COLO829 (cell line): ENCODE results near the gene BCL11B.
"Not testable (repeated sequence)": the region's sequence is repeated elsewhere in the genome, so short reads cannot be mapped to it uniquely, and the experiment has no call there.

ENCODE experiments used
- DNase-seq: peaks from one replicate; pipeline ENCODE4 v3.0.0; 2012; ENCODE audit warnings: low spot score

The BCL11B gene

DNA sequence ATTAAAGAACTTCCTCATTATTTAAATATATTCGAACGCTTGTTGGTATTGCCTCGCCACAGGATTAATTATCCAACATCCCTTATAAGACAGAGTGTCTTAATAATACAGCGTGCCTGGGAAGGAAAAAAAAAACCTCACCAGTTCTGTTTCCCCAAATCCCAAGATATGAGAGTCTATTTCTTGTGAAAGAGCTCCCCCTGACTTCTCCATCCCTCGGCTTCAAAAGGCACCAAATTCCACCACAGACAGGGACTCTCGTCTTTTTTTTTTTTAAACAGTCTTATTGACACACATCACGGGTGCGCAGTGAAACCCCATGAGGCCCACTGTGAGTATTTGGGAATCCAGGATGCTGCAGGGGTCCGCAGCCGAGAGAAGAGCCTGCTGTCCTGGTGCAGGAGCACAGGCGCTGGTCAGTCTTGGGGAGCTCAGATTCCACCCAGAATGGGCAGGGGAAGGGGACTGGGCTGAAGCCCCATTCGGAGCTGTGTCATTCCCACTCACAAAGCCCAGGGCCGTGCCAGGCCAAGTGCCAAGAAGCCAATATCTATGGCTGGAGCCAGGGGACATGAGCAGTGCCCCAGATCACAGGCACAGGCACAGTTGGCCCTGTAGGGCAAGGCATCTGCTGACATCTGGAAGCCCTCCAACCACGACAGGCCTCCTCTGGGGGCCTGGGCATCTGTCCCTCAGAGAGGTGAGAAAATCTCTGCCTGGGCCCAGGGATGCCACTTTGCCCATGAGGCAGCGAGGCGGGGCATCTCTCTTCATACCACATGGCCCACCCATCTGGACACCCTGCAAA lies 71.9 kb downstream of the BCL11B start:
- no peak for DNase-seq

- no peak for DNase-seq
These were observed 73.1 kb downstream of the BCL11B start for GRCh38 chr14:99198746-99199502.

- no peak for DNase-seq
These were observed 75.7 kb downstream of the BCL11B start for GRCh38 chr14:99196310-99196650.

DNA sequence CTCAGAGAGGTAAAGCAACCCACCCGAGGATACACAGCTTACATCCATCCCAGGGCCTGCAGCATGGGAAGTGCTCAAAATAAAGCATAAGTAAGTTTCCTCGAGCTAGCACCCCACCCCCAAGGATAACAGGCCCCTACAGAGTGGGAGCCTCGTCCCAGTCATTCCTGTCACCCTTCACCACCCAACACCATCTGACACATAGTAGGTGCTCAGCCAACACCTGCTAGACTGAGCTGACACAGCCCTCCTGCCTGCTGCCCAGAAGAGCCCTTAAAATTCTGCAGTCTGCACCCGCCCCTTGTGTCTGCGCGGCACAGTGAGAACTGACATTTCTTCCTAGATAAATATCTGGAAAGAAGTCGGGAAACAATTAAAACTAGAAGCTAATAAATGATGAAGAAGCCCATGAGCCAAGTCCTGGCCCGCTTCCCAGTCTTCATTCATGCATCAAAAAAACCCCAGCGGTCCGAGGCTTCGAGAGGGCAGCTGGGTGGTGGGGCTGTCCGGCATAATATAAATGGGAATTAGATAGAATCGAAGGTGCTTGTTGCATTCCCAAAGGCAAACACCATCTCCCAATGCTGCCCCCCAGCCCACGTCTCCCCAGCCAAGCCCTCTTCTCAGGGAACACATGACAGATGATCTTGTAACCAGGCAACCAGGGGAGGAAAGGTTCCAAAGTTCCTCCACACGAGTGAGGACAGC lies 76.2 kb downstream of the BCL11B start:
- DNase-seq, result no peak

DNA sequence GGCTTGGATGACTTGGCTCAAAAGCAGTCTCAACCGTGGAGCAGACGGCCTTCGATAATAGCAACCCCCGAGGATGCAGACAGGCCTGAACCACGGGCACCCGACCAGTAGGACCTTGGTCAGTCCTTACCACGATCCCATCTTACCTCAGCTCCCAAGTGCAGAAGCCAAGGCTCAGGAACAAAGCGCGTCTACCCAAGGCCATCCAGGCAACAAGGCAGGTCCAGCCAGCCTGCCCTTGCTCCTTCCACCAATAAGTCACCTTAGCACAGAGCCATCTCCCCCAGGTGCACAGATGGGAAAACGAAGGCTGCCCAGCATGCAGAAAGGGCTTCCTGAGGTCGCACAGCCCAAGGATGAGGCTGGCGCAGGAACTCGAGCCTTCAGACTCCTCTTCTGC lies 77.3 kb downstream of the BCL11B start:
- no peak for DNase-seq

DNA sequence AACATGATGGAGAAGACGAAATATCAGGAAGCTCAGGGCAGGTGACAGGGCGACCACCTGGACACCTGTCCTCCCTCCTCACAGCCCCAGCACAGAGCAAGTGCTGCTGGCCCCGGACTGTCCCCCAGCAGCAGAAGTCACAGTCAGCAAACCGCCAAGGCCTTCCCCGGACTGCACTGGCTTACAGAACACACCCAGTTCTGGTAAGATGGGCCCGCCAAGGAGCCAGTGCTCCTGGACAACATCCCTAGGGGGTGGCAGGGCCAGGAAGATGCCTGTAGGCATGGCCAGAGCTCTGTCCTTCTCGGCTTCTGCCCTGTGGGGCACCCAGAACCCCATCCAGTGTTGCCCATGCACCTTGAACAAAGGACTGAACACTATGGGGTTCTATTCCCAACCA lies 77.9 kb downstream of the BCL11B start:
- no peak for DNase-seq

GRCh38 chr14:99192830-99193229 lies 79.2 kb downstream of the BCL11B start:
- no peak for DNase-seq

DNA sequence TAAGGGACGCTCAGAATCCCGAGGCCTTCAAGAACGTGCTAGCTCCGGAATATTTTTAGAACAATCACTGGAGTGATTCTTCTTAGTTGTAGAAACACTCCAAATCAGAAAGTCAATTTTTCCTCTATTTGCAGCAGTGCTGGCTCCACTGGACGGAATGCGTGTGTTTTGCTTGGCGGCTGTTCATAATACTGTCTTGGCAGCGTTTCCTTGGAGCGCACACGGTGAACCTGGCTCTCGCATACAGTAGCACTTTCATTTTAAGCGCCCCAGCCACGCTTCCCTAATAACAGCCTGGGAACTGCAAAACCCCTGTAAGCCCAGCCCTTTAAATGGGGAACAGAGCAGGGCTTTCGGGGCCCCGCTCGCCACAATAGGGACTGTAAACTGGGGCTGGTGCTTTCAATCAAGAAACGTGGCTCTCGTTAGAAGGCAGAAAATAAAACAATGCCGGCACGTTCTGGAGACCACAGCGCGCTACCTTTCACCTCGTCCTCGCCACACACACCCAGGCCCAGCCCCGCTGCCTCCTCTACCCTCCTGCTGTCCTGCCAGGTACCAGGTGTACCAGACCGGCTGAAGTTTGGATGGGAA lies 79.9 kb downstream of the BCL11B start:
- no peak for DNase-seq

DNA sequence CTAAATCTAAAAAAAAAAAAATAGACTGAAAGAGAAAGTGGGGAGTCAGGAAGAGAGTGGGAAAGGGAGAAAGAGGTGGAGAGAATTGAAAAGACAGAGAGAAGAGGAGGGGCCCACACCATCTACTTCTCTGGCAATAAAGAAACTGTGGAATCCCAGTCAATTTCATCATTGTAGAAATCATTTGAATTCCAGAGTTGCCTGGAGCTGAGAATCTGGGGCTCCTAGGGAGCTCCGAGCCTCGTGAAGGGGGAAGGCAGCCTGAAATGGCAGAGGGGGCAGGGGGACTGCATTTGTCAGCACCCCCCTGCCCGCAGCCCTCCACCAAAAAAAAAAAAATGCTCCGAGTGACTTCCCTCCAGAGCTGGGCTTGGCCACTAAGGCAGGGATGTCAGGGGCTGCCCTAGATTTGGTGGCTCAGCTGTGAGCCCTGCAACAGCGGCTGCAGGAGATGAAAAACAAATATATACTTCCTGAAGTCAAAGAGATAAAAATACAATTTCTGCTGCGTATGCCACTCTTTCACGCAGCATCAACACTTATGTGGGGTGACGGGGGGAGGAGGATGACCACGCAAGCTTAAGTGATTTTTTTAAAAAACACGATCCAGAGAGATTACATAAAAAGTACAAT lies 80.5 kb downstream of the BCL11B start:
- DNase-seq, result no peak

DNA sequence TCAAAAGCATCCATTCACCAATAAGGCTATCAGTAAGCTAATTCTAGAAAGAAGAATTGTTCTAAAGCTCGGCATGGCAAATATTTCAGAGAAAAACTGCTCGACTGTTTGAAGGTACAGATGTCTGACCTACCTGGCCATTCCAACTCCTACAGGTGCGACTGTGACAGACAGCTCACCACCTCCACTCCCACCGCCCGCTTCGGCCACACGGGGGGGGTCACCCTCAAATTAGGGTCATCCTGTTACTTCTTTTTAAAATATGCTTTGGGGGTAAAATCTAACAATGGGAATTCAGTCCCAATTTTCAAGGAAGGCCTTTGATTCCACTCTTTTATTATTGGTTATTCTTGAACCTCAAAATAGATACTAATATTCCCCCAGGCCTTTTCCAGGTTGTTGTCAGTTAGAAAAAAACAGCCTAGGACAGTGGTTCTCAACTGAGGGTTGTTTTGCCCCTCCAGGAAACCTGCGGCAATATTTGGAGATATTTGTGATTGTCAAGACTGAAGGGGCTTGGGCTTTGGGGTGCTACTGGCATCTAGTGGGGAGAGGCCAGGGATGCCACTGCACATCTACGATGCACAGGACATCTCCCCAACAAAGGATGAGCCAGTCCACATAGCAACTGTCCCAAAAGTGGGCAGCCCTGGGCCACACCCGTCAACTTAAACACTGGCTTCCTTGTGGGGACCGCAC lies 81.2 kb downstream of the BCL11B start:
- DNase-seq, result no peak

GRCh38 chr14:99189201-99189801 lies 82.7 kb downstream of the BCL11B start:
- no peak for DNase-seq

- DNase-seq, result no peak
These were observed 83.2 kb downstream of the BCL11B start for GRCh38 chr14:99188731-99189191.

GRCh38 chr14:99187858-99188257 lies 84.1 kb downstream of the BCL11B start:
- no peak for DNase-seq

- no peak for DNase-seq
These were observed 84.9 kb downstream of the BCL11B start for GRCh38 chr14:99186956-99187690.

DNA sequence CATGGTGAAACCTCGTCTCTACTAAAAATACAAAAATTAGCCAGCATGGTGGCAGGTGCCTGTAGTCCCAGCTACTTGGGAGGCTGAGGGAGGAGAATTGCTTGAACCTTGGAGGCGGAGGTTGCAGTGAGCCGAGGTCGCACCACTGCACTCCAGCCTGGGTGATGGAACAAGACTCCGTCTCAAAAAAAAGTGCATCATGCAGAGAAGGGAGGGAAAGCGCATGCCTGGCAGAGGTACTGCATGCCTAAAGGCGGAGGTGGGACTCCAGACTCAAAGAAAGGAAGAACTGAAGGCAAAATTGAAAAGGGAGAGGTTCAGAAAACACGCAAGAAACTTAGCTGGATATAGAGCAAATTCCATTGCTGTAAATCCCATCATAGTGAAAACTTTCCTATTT lies 85.7 kb downstream of the BCL11B start:
- not testable (repeated sequence) for DNase-seq

DNA sequence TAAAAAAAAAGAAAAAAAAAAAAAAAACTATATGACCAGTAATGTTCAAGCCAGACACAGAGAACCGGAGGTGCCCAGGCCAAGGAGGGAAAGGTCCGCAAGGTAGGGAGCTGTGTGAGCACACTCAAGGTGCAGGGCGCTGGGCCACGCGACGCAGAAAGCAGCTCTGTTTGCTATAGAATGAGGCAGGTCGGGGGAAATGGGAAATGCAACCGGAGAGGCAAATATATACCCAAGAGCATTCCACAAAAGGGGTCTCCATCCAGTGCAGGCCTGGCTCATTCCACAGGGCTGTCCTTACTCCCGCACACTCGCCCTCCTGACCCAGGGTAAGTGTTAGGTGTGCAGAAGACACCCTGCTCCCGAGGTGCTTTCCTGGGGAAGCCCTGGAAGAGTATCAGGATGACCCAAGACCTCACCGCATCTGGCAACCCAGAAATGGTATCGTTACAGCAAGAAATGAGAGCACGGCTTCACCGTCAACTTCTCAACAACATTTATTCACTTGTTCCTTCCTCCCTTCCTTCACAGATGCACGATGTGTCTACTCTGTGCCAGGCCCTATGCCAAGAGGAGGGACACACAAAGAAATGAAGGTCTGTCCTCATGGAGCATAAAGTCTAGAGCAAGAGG lies 86.4 kb downstream of the BCL11B start:
- DNase-seq, result no peak

DNA sequence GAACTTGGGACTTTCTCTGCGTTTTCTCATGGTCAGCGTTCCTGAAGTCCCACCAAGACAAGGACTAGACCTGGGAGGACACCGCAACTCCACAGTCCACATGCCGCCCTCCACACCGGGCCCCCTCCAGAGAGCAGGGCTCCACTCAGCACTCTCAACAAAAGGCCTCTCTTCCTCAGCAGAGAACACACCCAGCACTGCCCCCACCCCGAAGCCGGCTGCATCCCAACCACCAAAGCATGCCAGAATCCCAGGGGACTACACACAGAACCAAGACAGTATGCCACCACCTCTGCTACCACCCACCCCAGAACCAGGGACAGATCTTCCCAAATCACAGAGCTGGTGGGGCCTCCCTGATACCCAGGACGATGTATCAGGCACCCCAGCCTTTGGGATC lies 88.3 kb downstream of the BCL11B start:
- DNase-seq, result no peak

- DNase-seq, result no peak
These were observed 88.7 kb downstream of the BCL11B start for GRCh38 chr14:99183311-99183710.

DNA sequence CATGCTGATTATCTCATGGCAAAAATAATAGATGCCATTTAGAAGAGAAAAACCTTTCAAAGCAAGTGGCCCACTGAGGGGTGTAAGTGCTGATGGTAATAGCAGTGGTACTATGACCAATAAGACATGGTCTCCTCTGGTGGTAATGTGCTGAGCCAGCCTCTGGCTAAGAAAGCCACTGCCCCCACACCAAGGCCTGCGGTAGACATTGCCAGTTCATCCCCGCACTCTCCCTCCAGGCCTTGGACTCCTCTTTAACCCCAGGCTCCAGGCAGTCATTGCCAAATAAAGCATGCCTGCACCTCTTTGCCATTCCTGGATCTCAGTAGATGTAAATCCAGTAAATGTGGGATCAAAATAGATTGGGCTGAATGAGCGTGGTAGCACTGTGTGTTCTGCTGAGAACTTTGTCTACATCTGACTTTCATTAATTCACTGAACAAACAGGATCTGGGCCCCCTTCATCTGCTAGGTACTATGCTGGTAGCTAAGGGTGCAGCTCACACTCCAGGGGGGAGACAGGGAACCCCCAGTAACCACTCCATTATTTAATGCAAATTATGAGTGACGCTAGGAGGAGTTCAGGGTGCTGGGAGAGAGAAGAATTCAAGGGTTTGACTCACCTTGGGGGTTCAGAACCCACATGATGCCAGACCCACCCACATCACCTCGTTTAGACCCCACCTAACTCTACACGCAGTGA lies 89.3 kb downstream of the BCL11B start:
- DNase-seq, result no peak
